Effector memory CD4-positive, alpha-beta T cell (primary cell): ENCODE results near the gene FBF1.

Experiments
- DNase-seq, 3 donors: peaks; one replicate each; pipeline ENCODE4 v3.0.0-alpha.2; 2020
- H3K27ac ChIP-seq: 2 replicates; pipeline ENCODE4 v1.7.0; 2013; ENCODE audit warnings: mild to moderate bottlenecking, low read length, moderate library complexity; ENCODE audit not compliant: insufficient read depth, poor library complexity, severe bottlenecking
- H3K27me3 ChIP-seq: replicated peaks from 2 replicates; pipeline ENCODE4 v1.7.0; 2013; ENCODE audit warnings: mild to moderate bottlenecking, low read length; ENCODE audit not compliant: insufficient read depth, control insufficient read depth, poor library complexity, severe bottlenecking
- H3K36me3 ChIP-seq: 2 replicates; pipeline ENCODE4 v1.7.0; 2013; ENCODE audit warnings: mild to moderate bottlenecking, low read length, moderate library complexity; ENCODE audit not compliant: control insufficient read depth, insufficient read depth
- H3K4me1 ChIP-seq: 2 replicates; pipeline ENCODE4 v1.7.0; 2013; ENCODE audit warnings: low read length, mild to moderate bottlenecking; ENCODE audit not compliant: control insufficient read depth, insufficient read depth, poor library complexity, severe bottlenecking
- H3K4me3 ChIP-seq: 2 replicates; pipeline ENCODE4 v1.7.0; 2013; ENCODE audit warnings: low read length, low read depth, mild to moderate bottlenecking; ENCODE audit not compliant: insufficient read depth, poor library complexity, severe bottlenecking
- H3K9me3 ChIP-seq: 2 replicates; pipeline ENCODE4 v1.7.0; 2013; ENCODE audit warnings: mild to moderate bottlenecking, low read length, moderate library complexity; ENCODE audit not compliant: control insufficient read depth

FBF1 gene

DNA sequence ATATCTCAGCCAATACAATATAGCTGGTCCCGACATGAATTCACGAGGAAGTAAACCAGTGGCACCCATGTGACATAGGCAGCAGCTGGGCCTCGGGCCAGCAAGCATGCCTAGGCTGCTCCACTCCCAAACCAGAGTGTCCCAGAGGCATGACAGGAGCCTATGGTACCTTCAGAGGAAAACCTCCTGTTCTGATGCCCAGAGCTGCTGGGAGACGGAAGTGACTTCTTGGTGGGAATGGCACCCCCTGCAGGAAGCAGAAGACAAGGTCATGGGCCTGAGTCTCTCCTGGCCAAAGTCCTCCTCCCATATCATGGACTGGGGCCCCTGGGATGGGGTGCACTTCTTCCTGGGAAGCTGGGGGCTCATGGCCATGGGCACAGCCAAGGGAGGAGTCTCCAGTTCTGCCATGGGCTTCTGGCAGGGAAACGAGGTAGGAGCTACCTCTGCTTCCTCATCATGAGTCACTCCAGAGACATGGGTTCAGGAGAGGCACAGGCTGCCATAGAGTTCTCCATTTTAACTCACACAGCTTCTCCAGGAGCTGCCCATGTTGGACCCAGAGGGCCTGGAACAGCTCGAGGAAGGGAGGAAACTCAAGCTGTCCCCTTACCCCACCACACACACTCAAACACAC lies 13.4 kb downstream of the FBF1 start:
- Histone ChIP-seq H3K27ac (no peak overlapping the region), H3K4me3 (no peak overlapping the region), H3K36me3 (no peaks in the 10 kb centered on the region), H3K9me3 (no peaks in the 10 kb centered on the region), H3K27me3 (no peaks in the 10 kb centered on the region), H3K4me1 (no peaks in the 10 kb centered on the region)
- no peak for DNase-seq

DNA sequence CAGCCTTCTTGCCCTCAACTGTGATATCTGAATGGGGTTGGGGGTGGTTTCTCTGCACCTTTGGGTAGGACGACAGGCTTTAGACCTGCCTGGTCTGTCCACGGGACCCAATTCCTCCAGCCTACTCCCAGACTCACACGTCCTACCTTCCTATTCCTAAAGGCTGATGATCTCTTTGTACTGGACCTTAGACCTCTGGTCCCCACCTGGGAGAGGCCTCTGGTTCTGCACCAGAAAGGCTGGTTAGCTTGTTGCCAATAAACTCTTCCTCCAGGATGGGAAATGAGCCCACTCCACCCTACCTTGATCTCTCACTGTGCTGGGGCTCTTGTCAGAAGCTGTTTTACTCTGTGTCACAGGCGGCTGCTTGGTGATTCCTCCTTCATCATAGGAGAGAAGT lies 14.4 kb downstream of the FBF1 start:
- no peak for DNase-seq
- Histone ChIP-seq H3K9me3 (no peaks in the 10 kb centered on the region), H3K4me3 (no peak overlapping the region), H3K27me3 (no peaks in the 10 kb centered on the region), H3K27ac (no peak overlapping the region), H3K36me3 (no peaks in the 10 kb centered on the region), H3K4me1 (no peaks in the 10 kb centered on the region)

DNA sequence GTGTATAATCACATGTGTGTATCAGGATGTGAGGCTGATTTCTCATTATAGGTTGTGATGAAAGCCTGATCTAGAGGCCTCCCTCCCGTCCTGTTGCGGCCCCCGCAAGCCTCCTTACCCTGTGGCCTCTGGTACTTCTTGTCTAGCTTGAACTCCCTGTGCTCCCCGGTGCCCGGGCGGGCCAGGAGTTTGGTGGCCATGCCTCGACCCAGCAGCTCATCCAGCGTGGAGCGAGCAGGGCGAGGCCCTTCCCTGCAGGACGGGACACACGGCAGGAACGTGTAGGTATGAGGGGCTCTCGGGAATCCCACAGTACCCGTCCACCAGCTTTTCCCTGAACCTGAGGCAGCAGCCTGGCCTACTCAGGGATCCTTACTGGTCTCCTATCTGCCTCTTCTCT lies 14.9 kb downstream of the FBF1 start:
- Histone ChIP-seq H3K4me3 (no peak overlapping the region), H3K27me3 (no peaks in the 10 kb centered on the region), H3K36me3 (no peaks in the 10 kb centered on the region), H3K4me1 (no peaks in the 10 kb centered on the region), H3K9me3 (no peaks in the 10 kb centered on the region), H3K27ac (no peak overlapping the region)
- no peak for DNase-seq

DNA sequence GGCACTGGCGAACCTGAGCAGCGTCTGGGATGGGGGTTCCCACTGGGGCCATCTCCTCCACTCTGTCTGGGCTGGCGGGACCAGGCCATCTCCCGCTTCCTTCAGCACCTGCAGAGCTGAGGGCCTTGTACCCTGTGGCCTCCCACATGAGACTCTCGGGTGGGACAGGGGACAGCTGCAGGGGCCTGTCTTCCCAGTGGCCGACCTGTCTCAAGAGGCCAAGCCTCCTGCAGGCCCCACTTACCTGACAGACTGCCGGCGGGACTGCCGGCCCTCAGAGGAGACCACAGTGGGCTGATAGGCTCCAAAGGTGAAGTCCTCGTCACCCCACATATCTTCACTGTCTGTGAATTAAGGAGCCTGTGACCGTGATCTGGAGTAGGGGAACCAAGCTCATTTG lies 15.7 kb downstream of the FBF1 start:
- Histone ChIP-seq H3K27ac (no peak overlapping the region), H3K36me3 (no peaks in the 10 kb centered on the region), H3K27me3 (no peaks in the 10 kb centered on the region), H3K4me3 (no peak overlapping the region), H3K9me3 (no peaks in the 10 kb centered on the region), H3K4me1 (no peaks in the 10 kb centered on the region)
- no peak for DNase-seq

DNA sequence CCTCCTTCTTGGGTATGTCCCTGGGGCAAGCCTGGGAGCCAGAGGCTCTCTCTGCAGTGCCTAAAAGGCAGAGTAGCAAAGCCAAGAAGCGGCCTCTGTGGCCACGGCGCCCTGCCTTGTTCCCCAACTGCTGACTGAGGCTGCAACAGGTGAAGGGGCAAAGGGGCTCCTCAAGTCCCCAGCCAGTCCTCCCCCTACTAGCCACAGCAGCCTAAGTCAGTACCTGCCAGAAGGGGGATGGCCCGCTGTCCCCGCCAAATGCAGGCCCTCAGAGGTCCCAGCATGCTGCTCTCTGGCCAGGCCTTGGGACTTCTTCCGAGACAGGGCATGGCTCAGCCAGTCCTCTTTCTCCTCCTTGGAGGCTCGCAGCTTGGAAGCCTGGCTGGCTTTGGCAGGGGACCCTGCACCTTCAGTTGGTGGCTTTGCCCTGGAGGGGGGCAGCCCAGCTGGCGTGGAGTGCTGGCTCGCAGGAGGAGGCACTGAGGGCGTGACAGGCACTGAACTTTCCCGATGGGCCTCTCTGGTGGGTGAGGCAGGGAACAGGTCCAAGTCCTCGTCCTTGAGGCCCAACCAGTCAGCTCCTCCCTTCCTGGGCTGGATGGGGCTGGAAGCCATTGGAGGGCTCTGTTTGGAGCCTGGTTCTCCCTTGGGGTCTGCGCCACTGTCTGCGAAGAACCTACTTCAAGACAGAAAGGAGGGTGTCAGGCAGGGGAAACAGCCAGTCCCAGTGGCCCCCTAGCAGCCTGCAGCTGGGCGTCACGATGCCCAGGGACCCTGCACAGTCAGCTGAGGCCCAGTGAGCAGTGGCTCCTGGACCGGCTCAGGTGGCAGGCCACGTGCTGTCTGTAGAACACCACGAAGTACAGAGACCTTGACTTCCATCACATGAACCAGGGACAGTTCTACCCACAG lies 17.6 kb downstream of the FBF1 start:
- H3K36me3 ChIP-seq = no peaks in the 10 kb centered on the region
- no peak overlapping the region for H3K4me3 ChIP-seq

DNA sequence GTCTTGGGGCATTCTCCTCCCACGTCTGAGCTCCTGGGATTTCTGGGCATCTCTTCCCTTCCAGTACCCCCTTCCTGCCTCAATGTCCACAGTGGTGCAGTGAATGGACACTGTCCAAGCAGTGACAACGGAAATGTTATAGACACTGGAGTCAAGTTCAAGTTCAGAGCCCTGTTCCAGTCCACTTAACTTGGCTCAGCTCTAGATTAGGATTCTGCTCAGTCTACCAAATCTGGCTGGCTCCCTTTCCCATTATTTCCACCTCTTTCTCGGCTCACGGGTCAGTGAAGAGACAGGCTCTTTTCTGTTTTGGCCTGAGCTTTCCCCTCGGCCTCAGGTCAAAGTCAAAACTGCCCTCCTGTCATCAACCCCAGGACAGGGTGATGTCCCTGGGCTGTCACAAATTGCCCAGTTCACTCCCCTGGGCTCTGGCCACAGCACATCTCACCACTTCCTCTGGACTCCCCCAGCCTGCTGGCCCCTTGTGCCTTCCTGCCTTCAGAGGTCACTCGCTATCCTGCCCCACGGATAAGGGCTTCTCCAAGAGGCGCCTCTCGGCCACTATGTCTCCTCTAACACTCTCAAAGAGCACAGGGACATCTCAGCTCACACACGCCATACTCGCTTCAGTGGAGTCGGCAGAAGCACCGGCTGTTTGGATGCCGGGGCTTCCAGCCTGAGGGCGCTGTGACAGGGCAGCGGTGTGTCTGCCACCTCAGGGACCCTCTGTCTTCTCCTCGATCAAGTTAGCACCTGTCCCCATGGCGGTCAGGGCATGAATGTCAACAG lies 18.5 kb downstream of the FBF1 start:
- no peaks in the 10 kb centered on the region for H3K9me3 ChIP-seq
- H3K27ac ChIP-seq = no peak overlapping the region
- no peaks in the 10 kb centered on the region for H3K36me3 ChIP-seq
- no peaks in the 10 kb centered on the region for H3K27me3 ChIP-seq
- no peak overlapping the region for H3K4me3 ChIP-seq
- no peaks in the 10 kb centered on the region for H3K4me1 ChIP-seq
- no peak for DNase-seq

More for the DNA sequence above, 17.6 kb downstream of the FBF1 start:
- no peak overlapping the region for H3K27ac ChIP-seq
- no peaks in the 10 kb centered on the region for H3K4me1 ChIP-seq
- no peaks in the 10 kb centered on the region for H3K27me3 ChIP-seq
- no peak for DNase-seq
- H3K9me3 ChIP-seq = no peaks in the 10 kb centered on the region

DNA sequence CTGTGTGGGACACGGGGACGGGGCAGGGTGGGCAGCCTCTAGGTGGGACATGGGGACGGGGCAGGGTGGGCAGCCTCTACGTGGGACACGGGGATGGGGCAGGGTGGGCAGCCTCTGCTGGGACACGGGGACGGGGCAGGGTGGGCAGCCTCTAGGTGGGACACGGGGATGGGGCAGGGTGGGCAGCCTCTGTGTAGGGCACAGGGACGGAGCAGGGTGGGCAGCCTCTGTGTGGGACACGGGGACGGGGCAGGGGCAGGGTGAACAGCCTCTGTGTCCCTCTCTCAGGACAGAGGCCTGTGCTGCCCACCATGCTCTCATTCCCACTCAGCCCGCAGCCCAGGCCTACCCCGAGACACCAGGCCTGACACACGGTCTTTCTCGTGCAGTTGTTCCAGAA lies 19.2 kb downstream of the FBF1 start:
- no peak for DNase-seq
- Histone ChIP-seq H3K4me1 (no peaks in the 10 kb centered on the region), H3K4me3 (no peak overlapping the region), H3K27ac (no peak overlapping the region), H3K9me3 (no peaks in the 10 kb centered on the region), H3K36me3 (no peaks in the 10 kb centered on the region), H3K27me3 (no peaks in the 10 kb centered on the region)

DNA sequence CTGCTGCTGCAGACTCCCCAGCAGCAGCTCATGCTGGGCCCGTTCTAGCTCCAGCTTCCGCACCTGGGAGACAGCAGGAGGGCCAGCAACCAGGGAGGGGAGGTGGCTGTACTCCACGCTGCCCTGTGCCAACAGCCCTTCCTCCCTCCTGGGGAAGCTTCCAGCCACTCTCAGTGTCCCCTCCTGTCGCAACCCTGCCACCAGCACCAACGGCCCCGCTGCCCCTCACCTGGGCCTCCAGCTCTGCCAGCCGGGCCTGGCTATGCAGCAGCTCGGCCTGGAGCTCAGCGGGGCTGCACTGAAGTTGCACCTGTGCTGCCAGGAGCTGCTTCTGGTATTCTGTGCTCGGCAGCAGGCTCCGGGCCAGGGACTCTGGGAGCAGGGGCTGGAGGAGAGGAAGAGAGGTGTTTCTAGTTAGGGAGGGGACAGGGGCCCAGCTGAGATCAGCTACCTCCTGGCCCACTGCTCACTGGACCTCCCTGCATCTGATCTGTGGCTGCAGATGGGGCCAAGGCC lies 20.7 kb downstream of the FBF1 start:
- Histone ChIP-seq H3K4me1 (no peaks in the 10 kb centered on the region), H3K9me3 (no peaks in the 10 kb centered on the region), H3K4me3 (no peak overlapping the region), H3K36me3 (no peaks in the 10 kb centered on the region), H3K27ac (no peak overlapping the region), H3K27me3 (no peaks in the 10 kb centered on the region)
- no peak for DNase-seq

DNA sequence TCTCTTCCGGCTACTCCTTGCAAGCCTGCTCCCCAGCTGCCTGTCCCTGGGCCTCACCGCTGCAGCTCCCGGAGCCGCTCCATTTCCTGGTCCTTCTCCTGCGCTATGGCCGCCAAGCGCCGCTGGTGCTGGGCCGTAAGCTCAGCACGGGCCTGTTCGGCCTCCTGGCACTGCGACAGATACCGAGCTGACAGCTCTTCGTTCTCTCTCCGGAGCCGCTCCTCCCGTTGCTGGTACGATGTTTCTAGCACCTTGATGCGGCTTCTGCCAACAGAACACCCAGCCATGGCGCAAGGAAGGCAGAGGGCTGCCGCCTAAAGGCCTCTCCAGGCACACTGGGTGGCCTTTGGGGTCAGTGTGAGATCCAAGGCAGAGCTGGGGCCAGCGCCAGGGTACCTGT lies 21.2 kb downstream of the FBF1 start:
- Histone ChIP-seq H3K9me3 (no peaks in the 10 kb centered on the region), H3K36me3 (no peaks in the 10 kb centered on the region), H3K4me1 (no peaks in the 10 kb centered on the region), H3K27ac (no peak overlapping the region), H3K27me3 (no peaks in the 10 kb centered on the region), H3K4me3 (no peak overlapping the region)
- no peak for DNase-seq
